Activated T-helper 17 cell treated with anti-CD3 and anti-CD28 coated beads, Interleukin-2, amount 50 U/mL, for 72 hours (primary cell): ENCODE results near the gene MCF2. TPM values are rescaled to one million over a fixed set of nuclear protein-coding genes. Genes with fewer than 3 reads are reported as not detected.

Experiments used
- ATAC-seq: fragments of 150-1000 bp; cut with Tn5 transposase; replicated peaks from 2 replicates; pipeline ENCODE4 v1.10.0; 2021; ENCODE audit warnings: mild to moderate bottlenecking, moderate library complexity
- H3K27ac Mint-ChIP-seq: one replicate; pipeline ENCODE4 v1.8.0; 2022; ENCODE audit warnings: mixed read lengths
- H3K27me3 Mint-ChIP-seq: one replicate; pipeline ENCODE4 v1.8.0; 2022; ENCODE audit warnings: mixed read lengths
- H3K36me3 Mint-ChIP-seq: one replicate; pipeline ENCODE4 v1.8.0; 2022; ENCODE audit warnings: low read depth, mild to moderate bottlenecking, mixed read lengths
- H3K4me1 Mint-ChIP-seq: one replicate; pipeline ENCODE4 v1.8.0; 2022; ENCODE audit warnings: mixed read lengths
- H3K4me3 Mint-ChIP-seq: one replicate; pipeline ENCODE4 v1.8.0; 2022; ENCODE audit warnings: mild to moderate bottlenecking, mixed read lengths
- H3K9me3 Mint-ChIP-seq: one replicate; pipeline ENCODE4 v1.8.0; 2022; ENCODE audit warnings: mixed read lengths
- total RNA-seq, 2 donors: library from RNA; stranded (reverse); gene quantifications; one replicate each; pipeline ENCODE4 v1.2.3, GENCODE V29; 2022

Gene MCF2
- total RNA-seq, 2 donors from 2014 or later, result 0.34 to 0.84 TPM

DNA sequence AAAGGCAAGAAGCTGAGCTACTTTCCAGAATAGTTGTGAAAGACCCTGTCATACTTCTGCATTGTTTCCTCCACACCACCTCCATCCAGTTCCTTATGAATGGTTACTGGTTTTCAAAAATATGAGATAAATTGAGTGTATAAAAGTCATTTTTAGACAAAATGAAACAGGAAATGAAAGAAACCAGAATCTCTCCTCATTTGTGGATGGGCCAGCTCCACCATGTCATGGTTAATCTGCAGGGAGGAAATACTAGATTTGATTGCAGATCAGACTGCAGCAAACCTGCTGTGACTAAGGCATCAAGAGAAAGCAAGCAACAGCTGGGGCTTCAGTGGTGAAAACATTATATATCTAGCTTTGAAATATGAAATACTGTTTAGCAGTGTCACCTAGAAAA is 153.6 kb downstream of the MCF2 start:
- Mint-ChIP-seq H3K9me3 (no peaks in the 10 kb centered on the region), H3K27ac (no peak overlapping the region)

GRCh38 chrX:139544591-139544990 is 163.4 kb downstream of the MCF2 start:
- no peak for ATAC-seq
- H3K4me1 Mint-ChIP-seq, result no peaks in the 10 kb centered on the region

More for the DNA sequence above, 153.6 kb downstream of the MCF2 start:
- Mint-ChIP-seq H3K36me3 (no peaks in the 10 kb centered on the region), H3K4me1 (peaks cover 4% of the 10 kb centered on the region), H3K4me3 (no peak overlapping the region), H3K27me3 (peaks cover 5% of the 10 kb centered on the region)
- no peak for ATAC-seq

GRCh38 chrX:139543920-139544319 is 164.0 kb downstream of the MCF2 start:
- no peaks in the 10 kb centered on the region for H3K36me3 Mint-ChIP-seq
- H3K4me3 Mint-ChIP-seq, result no peak overlapping the region
- no peak for ATAC-seq

More at GRCh38 chrX:139544591-139544990, 163.4 kb downstream of the MCF2 start:
- Mint-ChIP-seq H3K4me3 (no peak overlapping the region), H3K27ac (no peak overlapping the region), H3K27me3 (no peaks in the 10 kb centered on the region), H3K9me3 (no peaks in the 10 kb centered on the region), H3K36me3 (no peaks in the 10 kb centered on the region)

GRCh38 chrX:139542652-139543051 is 165.3 kb downstream of the MCF2 start:
- H3K4me1 Mint-ChIP-seq, result no peaks in the 10 kb centered on the region
- no peaks in the 10 kb centered on the region for H3K36me3 Mint-ChIP-seq
- H3K4me3 Mint-ChIP-seq, result no peak overlapping the region
- no peaks in the 10 kb centered on the region for H3K9me3 Mint-ChIP-seq
- no peak for ATAC-seq
- H3K27me3 Mint-ChIP-seq, result no peaks in the 10 kb centered on the region
- H3K27ac Mint-ChIP-seq, result no peak overlapping the region

More at GRCh38 chrX:139543920-139544319, 164.0 kb downstream of the MCF2 start:
- Mint-ChIP-seq H3K27me3 (no peaks in the 10 kb centered on the region), H3K27ac (no peak overlapping the region), H3K4me1 (no peaks in the 10 kb centered on the region), H3K9me3 (no peaks in the 10 kb centered on the region)

DNA sequence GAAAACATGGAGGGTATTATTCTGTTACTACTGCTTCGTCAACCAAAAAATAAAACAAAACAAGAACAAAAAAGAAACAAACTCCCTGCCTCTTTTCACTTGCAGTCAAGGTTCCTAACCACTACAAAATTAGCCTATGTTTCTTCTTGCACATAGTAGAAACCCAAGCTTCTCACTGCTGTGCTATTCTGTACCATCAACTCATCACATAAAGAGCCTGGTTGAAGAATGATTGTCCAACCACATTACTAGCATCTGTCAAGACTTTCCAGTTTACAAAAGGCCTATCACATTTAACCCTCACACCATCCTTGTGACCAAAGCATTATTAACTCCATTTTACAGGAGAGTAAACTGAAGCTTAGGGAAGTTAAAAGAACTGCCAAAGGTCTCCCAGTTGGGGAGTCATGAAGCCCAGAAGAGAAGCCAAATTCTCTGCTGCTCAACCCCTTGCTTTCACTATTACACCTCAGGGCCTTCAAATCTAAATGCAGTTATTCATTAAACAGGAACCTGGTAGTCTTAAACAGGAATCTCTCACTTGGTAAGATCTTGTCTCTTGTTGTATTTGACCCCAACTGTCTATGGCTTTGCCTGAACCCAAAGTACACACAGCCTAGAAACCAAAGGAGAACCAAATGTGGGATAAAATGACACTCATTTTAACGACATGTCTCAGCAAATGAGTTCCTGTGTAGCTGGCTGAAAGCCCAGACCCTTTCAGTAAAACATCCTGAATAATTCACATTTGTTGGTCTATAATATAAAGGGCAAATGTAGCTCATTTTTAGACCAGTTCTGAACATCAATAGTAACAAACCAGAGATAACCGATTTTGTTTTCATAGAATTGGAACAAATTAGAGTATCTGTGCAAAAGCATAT is 168.8 kb downstream of the MCF2 start:
- Mint-ChIP-seq H3K27ac (no peak overlapping the region), H3K27me3 (no peaks in the 10 kb centered on the region), H3K36me3 (no peaks in the 10 kb centered on the region), H3K4me3 (no peak overlapping the region), H3K9me3 (no peaks in the 10 kb centered on the region), H3K4me1 (no peaks in the 10 kb centered on the region)
- ATAC-seq, result no peak

GRCh38 chrX:139533444-139533843 is 174.5 kb downstream of the MCF2 start:
- H3K27me3 Mint-ChIP-seq, result no peaks in the 10 kb centered on the region
- H3K4me1 Mint-ChIP-seq, result no peaks in the 10 kb centered on the region
- no peak overlapping the region for H3K27ac Mint-ChIP-seq
- no peak for ATAC-seq
- H3K9me3 Mint-ChIP-seq, result no peaks in the 10 kb centered on the region
- H3K4me3 Mint-ChIP-seq, result no peak overlapping the region
- no peaks in the 10 kb centered on the region for H3K36me3 Mint-ChIP-seq

DNA sequence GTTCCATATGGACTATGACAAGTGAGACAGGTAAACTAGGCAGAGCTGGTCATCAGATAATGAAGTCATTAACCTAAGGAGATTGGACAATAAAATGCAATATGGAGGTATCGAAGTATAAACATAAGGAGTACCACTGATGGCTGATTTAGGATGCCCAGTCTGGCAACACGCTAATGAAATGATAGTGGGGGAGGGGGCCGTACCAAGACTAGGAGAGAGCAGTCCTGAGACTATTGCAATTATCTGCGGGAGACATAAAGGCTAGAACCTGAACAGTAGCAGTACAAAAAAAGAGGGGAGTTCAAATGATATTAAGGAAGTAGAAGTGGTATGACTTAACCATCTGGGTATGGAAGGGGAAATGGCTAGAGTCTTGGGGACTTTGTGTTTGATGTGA is 175.1 kb downstream of the MCF2 start:
- Mint-ChIP-seq H3K4me1 (no peaks in the 10 kb centered on the region), H3K36me3 (no peaks in the 10 kb centered on the region), H3K4me3 (no peak overlapping the region), H3K27ac (no peak overlapping the region), H3K27me3 (no peaks in the 10 kb centered on the region), H3K9me3 (no peaks in the 10 kb centered on the region)
- no peak for ATAC-seq

Other genes with a start within 250 kb of the MCF2 start
- not detected for gene F9, start 177.4 kb downstream of the MCF2 start, total RNA-seq
- gene ATP11C, start 224.9 kb upstream of the MCF2 start, total RNA-seq, result 1 to 10 TPM; 9.2 to 9.4 TPM